ENCODE data around the gene WDR18. TPM values are rescaled to one million over a fixed set of nuclear protein-coding genes. Genes with fewer than 3 reads are reported as not detected.

The WDR18 gene
- total RNA-seq, 4 donors from 2014 or later: 9.9 to 30.3 (median 28.4) TPM

- intact Hi-C loops (cut with DNase I): no loop called here
- Histone ChIP-seq H3K4me1 (peaks cover 5 to 21% (median 20%) of the 10 kb centered on the region in 4 donors), H3K27ac (replicated peaks in 1 of 4) (no peak overlapping the region), H3K36me3 (peaks cover 5 to 11% (median 9%) of the 10 kb centered on the region in 4 donors), H3K9me3 (no peaks in the 10 kb centered on the region), H3K27me3 (peaks cover 1 to 55% (median 28%) of the 10 kb centered on the region in 4 donors), H3K4me3 (no peak overlapping the region)
- 69% methylated on average over 23 of the region's 32 CpGs for WGBS
- DNase-seq (ENCODE audit: extremely low spot score): no peak
- no peak for TF ChIP-seq POLR2A (IDR thresholded peaks at IDR 0.05; ENCODE audit: low read depth)
- no peak for TF ChIP-seq EP300 (IDR thresholded peaks at IDR 0.05)
- no peak for TF ChIP-seq CTCF (IDR thresholded peaks at IDR 0.05)
- TF ChIP-seq POLR2AphosphoS5 (IDR thresholded peaks at IDR 0.05): no peak
Measured at GRCh38 chr19:1004204-1004802, 20.2 kb downstream of the WDR18 start.

GRCh38 chr19:1004803-1005664 is 20.9 kb downstream of the WDR18 start:
- H3K4me1 ChIP-seq: peaks cover 5 to 19% (median 19%) of the 10 kb centered on the region in 4 donors
- H3K27me3 ChIP-seq: peaks cover 0 to 47% (median 20%) of the 10 kb centered on the region in 4 donors
- no peaks in the 10 kb centered on the region for H3K9me3 ChIP-seq
- H3K36me3 ChIP-seq: peaks cover 10 to 18% (median 17%) of the 10 kb centered on the region in 4 donors
- no peak for DNase-seq (ENCODE audit: extremely low spot score)
- H3K27ac ChIP-seq (replicated peaks in 1 of 4): no peak overlapping the region
- intact Hi-C loops (cut with DNase I): no loop called here
- no peak overlapping the region for H3K4me3 ChIP-seq
- 88% methylated on average over 41 of the region's 70 CpGs for WGBS
- no peak for TF ChIP-seq CTCF (IDR thresholded peaks at IDR 0.05)
- TF ChIP-seq POLR2AphosphoS5 (IDR thresholded peaks at IDR 0.05): no peak
- no peak for TF ChIP-seq EP300 (IDR thresholded peaks at IDR 0.05)
- TF ChIP-seq POLR2A (IDR thresholded peaks at IDR 0.05; ENCODE audit: low read depth): no peak

- no peak overlapping the region for H3K27ac ChIP-seq (replicated peaks in 1 of 4)
- intact Hi-C loops (cut with DNase I): no loop called here
- peaks cover 0 to 2% (median under 1%) of the 10 kb centered on the region in 4 donors for H3K4me1 ChIP-seq
- TF ChIP-seq CTCF (IDR thresholded peaks at IDR 0.05) (no peak), EP300 (IDR thresholded peaks at IDR 0.05) (no peak), POLR2A (IDR thresholded peaks at IDR 0.05; ENCODE audit: low read depth) (no peak), POLR2AphosphoS5 (IDR thresholded peaks at IDR 0.05) (no peak)
- H3K9me3 ChIP-seq: no peaks in the 10 kb centered on the region
- peaks cover 0 to 29% (median 6%) of the 10 kb centered on the region in 4 donors for H3K27me3 ChIP-seq
- no peak for DNase-seq (ENCODE audit: extremely low spot score)
- no peak overlapping the region for H3K4me3 ChIP-seq
- H3K36me3 ChIP-seq: peaks cover 28 to 36% (median 35%) of the 10 kb centered on the region in 4 donors
- 71% methylated on average over 25 of the region's 27 CpGs for WGBS
Measured at GRCh38 chr19:1006711-1007398, 22.7 kb downstream of the WDR18 start.

GRCh38 chr19:1007399-1008251 is 23.5 kb downstream of the WDR18 start:
- Histone ChIP-seq H3K4me1 (no peaks in the 10 kb centered on the region), H3K36me3 (peaks cover 36 to 44% (median 43%) of the 10 kb centered on the region in 4 donors), H3K4me3 (no peak overlapping the region), H3K27me3 (peaks cover 0 to 21% (median 4%) of the 10 kb centered on the region in 4 donors), H3K9me3 (no peaks in the 10 kb centered on the region), H3K27ac (replicated peaks in 1 of 4) (no peak overlapping the region)
- intact Hi-C loops (cut with DNase I): no loop called here
- TF ChIP-seq CTCF (IDR thresholded peaks at IDR 0.05) (no peak), POLR2A (IDR thresholded peaks at IDR 0.05; ENCODE audit: low read depth) (no peak), EP300 (IDR thresholded peaks at IDR 0.05) (no peak), POLR2AphosphoS5 (IDR thresholded peaks at IDR 0.05) (no peak)
- WGBS: 92% methylated on average over 34 of the region's 73 CpGs
- DNase-seq (ENCODE audit: extremely low spot score): no peak

All from esophagus muscularis mucosa (tissue), 4 donors.